ENCODE measurements around the gene NDUFB6. TPM values are rescaled to one million over a fixed set of nuclear protein-coding genes. Genes with fewer than 3 reads are reported as not detected.
A peak's percentile ranks its signal among the peaks of the same experiment; 100 is the strongest.

NDUFB6 gene
- total and polyA plus RNA-seq, 9 of the 15 experiments (the other 6 are each of a cell fraction or from before 2014, with no cell fraction given) = 26.5 to 88.1 (median 64.0) TPM

- TF ChIP-seq CHD4 (IDR thresholded peaks at IDR 0.05; ENCODE audit: insufficient read depth, insufficient replicate concordance, low read depth, low read length, poor library complexity, severe bottlenecking) (no peak), CEBPB (tag; IDR thresholded peaks at IDR 0.05) (peak; percentile 47; the same call in 1 of the 2 replicates), CHCHD3 (CRISPR knock-in tag; IDR thresholded peaks at IDR 0.05) (no peak), RAD21 (CRISPR knock-in tag; conservative IDR thresholded peaks at IDR 0.05 in 1 of 2, IDR thresholded peaks at IDR 0.05 in 1 of 2) (peak; percentile 53 to 78)
- TF ChIP-seq, protein P1, sequence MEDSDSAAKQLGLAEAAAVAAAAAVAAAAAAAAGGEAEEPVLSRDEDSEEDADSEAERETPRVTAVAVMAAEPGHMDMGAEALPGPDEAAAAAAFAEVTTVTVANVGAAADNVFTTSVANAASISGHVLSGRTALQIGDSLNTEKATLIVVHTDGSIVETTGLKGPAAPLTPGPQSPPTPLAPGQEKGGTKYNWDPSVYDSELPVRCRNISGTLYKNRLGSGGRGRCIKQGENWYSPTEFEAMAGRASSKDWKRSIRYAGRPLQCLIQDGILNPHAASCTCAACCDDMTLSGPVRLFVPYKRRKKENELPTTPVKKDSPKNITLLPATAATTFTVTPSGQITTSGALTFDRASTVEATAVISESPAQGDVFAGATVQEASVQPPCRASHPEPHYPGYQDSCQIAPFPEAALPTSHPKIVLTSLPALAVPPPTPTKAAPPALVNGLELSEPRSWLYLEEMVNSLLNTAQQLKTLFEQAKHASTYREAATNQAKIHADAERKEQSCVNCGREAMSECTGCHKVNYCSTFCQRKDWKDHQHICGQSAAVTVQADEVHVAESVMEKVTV (CRISPR knock-in tag; IDR thresholded peaks at IDR 0.05) = peak; percentile 32; the same call in 1 of the 2 replicates
These were observed 16.2 kb upstream of the NDUFB6 start (continued) for GRCh38 chr9:32589083-32589723.

- FAIRE-seq (no peak), DNase-seq (ENCODE audit: extremely low read depth in 1 of 4, low spot score in 3 of 4) (no peak)
- TF ChIP-seq ZNF75A (CRISPR knock-in tag; IDR thresholded peaks at IDR 0.05) (no peak), ZZZ3 (IDR thresholded peaks at IDR 0.05) (no peak), NR3C1 (CRISPR knock-in tag; IDR thresholded peaks at IDR 0.05) (no peak), SETDB1 (IDR thresholded peaks at IDR 0.05; ENCODE audit: low read length) (no peak), SNIP1 (IDR thresholded peaks at IDR 0.05; ENCODE audit: low read depth) (no peak), ZKSCAN1 (IDR thresholded peaks at IDR 0.05; ENCODE audit: low read depth, low read length) (no peak), ZFP36 (IDR thresholded peaks at IDR 0.05; ENCODE audit: low read depth, low read length, partially characterized antibody) (no peak), E2F4 (CRISPR knock-in tag; IDR thresholded peaks at IDR 0.05; ENCODE audit: low read depth) (no peak), RFX5 (IDR thresholded peaks at IDR 0.05; ENCODE audit: low read depth, low read length) (no peak), HDAC8 (tag; IDR thresholded peaks at IDR 0.05) (no peak), ETS2 (tag; IDR thresholded peaks at IDR 0.05; ENCODE audit: borderline replicate concordance, poor library complexity, severe bottlenecking) (no peak), TCF7 (IDR thresholded peaks at IDR 0.05; ENCODE audit: borderline replicate concordance) (no peak), NR2C1 (IDR thresholded peaks at IDR 0.05) (no peak), NR2C1 (tag; IDR thresholded peaks at IDR 0.05) (no peak), MXD1 (CRISPR knock-in tag; IDR thresholded peaks at IDR 0.05; ENCODE audit: borderline replicate concordance, poor library complexity, severe bottlenecking) (no peak)
These were observed 14.9 kb upstream of the NDUFB6 start for GRCh38 chr9:32587901-32588300.

More at GRCh38 chr9:32587901-32588300, 14.9 kb upstream of the NDUFB6 start:
- Histone ChIP-seq H3K4me2 (ENCODE audit: insufficient read depth, low read length) (no peak overlapping the region), H3K79me2 (ENCODE audit: control insufficient read depth, insufficient read depth, low read length) (no peaks in the 10 kb centered on the region), H3K9me3 (replicated peaks; ENCODE audit: control insufficient read depth, insufficient read depth, low read depth, low read length) (no peaks in the 10 kb centered on the region), H2AFZ (ENCODE audit: low read depth, low read length) (no peak overlapping the region), H3K9ac (ENCODE audit: insufficient read depth in 1 of 2, low read depth in 2 of 2, low read length in 2 of 2) (no peak overlapping the region), H3K4me3 (no peak overlapping the region), H3K27ac (ENCODE audit: extremely low read depth, low read depth, low read length) (no peak overlapping the region), H3K9me1 (ENCODE audit: control insufficient read depth, insufficient read depth, low read length) (no peaks in the 10 kb centered on the region), H4K20me1 (replicated peaks; ENCODE audit: control insufficient read depth, insufficient read depth, low read length) (no peaks in the 10 kb centered on the region), H3K27me3 (ENCODE audit: control insufficient read depth in 2 of 2, insufficient read depth in 2 of 2, low read length in 2 of 2) (no peaks in the 10 kb centered on the region; a peak in 1 of 5 replicates), H3K36me3 (ENCODE audit: control insufficient read depth, insufficient read depth, low read length) (no peaks in the 10 kb centered on the region), H3K4me1 (replicated peaks in 1 of 2; ENCODE audit: control insufficient read depth in 2 of 2, insufficient read depth in 2 of 2, low read length in 2 of 2) (no peaks in the 10 kb centered on the region)
- BruUV-seq (replicated peaks) = no TSS peak
- ChIA-PET POLR2A (no interaction called here), CTCF (ENCODE audit: low intra/inter-chr PET ratio) (no interaction called here)
- no peak for ATAC-seq
- in situ Hi-C loops (cut with MboI) (no loop called here), intact Hi-C loops (cut with micrococcal nuclease) (loop anchor here (2.0 to 10.0 kb wide), 2 partner anchors 117 to 381 kb away; no protein-coding TSS in a partner anchor)
